Stimulated activated CD8-positive, alpha-beta memory T cell treated with anti-CD3 and anti-CD28 coated beads, Interleukin-15, amount 100 ng/mL, for 24 hours (primary cell): ENCODE data around the gene GNG10.
"Not testable (repeated sequence)": the region's sequence is repeated elsewhere in the genome, so short reads cannot be mapped to it uniquely, and the experiment has no call there.

ENCODE experiments used
- DNase-seq: peaks from one replicate; pipeline ENCODE4 v3.0.0-alpha.2; 2020; ENCODE audit warnings: low read depth

GNG10 gene

GRCh38 chr9:111649016-111649415 is 12.4 kb upstream of the GNG10 start:
- DNase-seq, result no peak

- DNase-seq, result no peak
Observed at GRCh38 chr9:111657051-111657450, 4.4 kb upstream of the GNG10 start.

GRCh38 chr9:111658943-111659342 is 2.5 kb upstream of the GNG10 start:
- no peak for DNase-seq

GRCh38 chr9:111659691-111660090 is 1.7 kb upstream of the GNG10 start:
- DNase-seq, result no peak

GRCh38 chr9:111661802-111662521 is 557 bp downstream of the GNG10 start:
- DNase-seq, result no peak

GRCh38 chr9:111662576-111663300 is 1.3 kb downstream of the GNG10 start:
- DNase-seq, result no peak

GRCh38 chr9:111663301-111663823 is 2.0 kb downstream of the GNG10 start:
- DNase-seq, result no peak

GRCh38 chr9:111668026-111668573 is 6.7 kb downstream of the GNG10 start:
- DNase-seq, result no peak

- DNase-seq, result not testable (repeated sequence)
Observed at GRCh38 chr9:111668601-111669000, 7.2 kb downstream of the GNG10 start.

- no peak for DNase-seq
Observed at GRCh38 chr9:111674319-111674718, 12.9 kb downstream of the GNG10 start.

GRCh38 chr9:111676116-111676515 is 14.7 kb downstream of the GNG10 start:
- no peak for DNase-seq

- DNase-seq, result no peak
Observed at GRCh38 chr9:111678293-111678692, 16.9 kb downstream of the GNG10 start.

- DNase-seq, result no peak
Observed at GRCh38 chr9:111679199-111679598, 17.8 kb downstream of the GNG10 start.

- no peak for DNase-seq
Observed at GRCh38 chr9:111683392-111683791, 22.0 kb downstream of the GNG10 start.

GRCh38 chr9:111691672-111692329 is 30.4 kb downstream of the GNG10 start:
- DNase-seq, result no peak

- DNase-seq, result no peak
Observed at GRCh38 chr9:111696796-111697195, 35.4 kb downstream of the GNG10 start.

- DNase-seq, result no peak
Observed at GRCh38 chr9:111700776-111701175, 39.4 kb downstream of the GNG10 start.

GRCh38 chr9:111704503-111704902 is 43.1 kb downstream of the GNG10 start:
- DNase-seq, result no peak

- DNase-seq, result no peak
Observed at GRCh38 chr9:111711548-111711947, 50.1 kb downstream of the GNG10 start.

GRCh38 chr9:111712369-111712768 is 51.0 kb downstream of the GNG10 start:
- no peak for DNase-seq

GRCh38 chr9:111715471-111715870 is 54.1 kb downstream of the GNG10 start:
- no peak for DNase-seq

- no peak for DNase-seq
Observed at GRCh38 chr9:111719541-111719940, 58.1 kb downstream of the GNG10 start.
